Activated T-helper 1 cell treated with anti-CD3 and anti-CD28 coated beads, Interleukin-12 subunit alpha, Interleukin-12 subunit beta, Interleukin-2, Interleukin-4 antibody, amounts not matched to agents 30 ng/mL and 10 ng/mL and 1 ng/mL, durations not matched to agents 14 hours and 24 hours and 36 hours (primary cell): ENCODE results near the gene ENPEP. TPM values are rescaled to one million over a fixed set of nuclear protein-coding genes. Genes with fewer than 3 reads are reported as not detected.

Experiments used
- DNase-seq: peaks from one replicate; pipeline ENCODE4 v3.0.0; 2021; ENCODE audit warnings: low spot score
- H3K27ac Mint-ChIP-seq: one replicate; pipeline ENCODE4 v1.8.0; 2021; ENCODE audit warnings: mild to moderate bottlenecking, mixed read lengths
- H3K27me3 Mint-ChIP-seq: one replicate; pipeline ENCODE4 v1.8.0; 2022; ENCODE audit warnings: mild to moderate bottlenecking, moderate library complexity, mixed read lengths; ENCODE audit not compliant: insufficient read depth
- H3K36me3 Mint-ChIP-seq: one replicate; pipeline ENCODE4 v1.8.0; 2021; ENCODE audit warnings: low read depth, mixed read lengths
- H3K4me1 Mint-ChIP-seq: one replicate; pipeline ENCODE4 v1.8.0; 2021; ENCODE audit warnings: low read depth, mixed read lengths
- H3K4me3 Mint-ChIP-seq: one replicate; pipeline ENCODE4 v1.8.0; 2021; ENCODE audit warnings: mild to moderate bottlenecking, moderate library complexity, mixed read lengths
- H3K9me3 Mint-ChIP-seq: one replicate; pipeline ENCODE4 v1.8.0; 2021; ENCODE audit warnings: mixed read lengths
- intact Hi-C: fragments of 100-400 bp; cut with micrococcal nuclease; formaldehyde crosslinking; loops from one replicate; pipeline ENCODE4 v1.15.1; 2024
- total RNA-seq: library from RNA; stranded (reverse); gene quantifications from 2 replicates; pipeline ENCODE4 v1.2.3, GENCODE V29; 2022

The ENPEP gene
- total RNA-seq, 1 donor from 2014 or later: 0.03 TPM

DNA sequence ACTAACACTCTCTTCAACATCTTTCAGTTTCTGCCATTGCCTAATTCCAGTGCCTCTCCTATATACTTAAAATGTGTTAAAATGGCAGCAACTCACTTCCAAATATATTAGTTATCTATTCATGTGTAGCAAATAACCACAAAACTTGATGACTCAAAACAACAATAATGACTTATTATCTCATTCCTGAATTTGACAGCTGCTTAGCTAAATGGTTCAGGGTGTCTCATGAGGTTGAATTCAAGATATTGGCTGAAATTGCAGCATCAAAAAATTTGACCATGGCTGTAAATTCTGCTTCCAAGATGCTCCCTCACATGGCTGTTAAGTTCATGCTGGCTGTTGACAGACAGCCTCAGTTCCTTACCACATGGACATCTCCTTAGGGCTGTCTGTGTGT lies 121.6 kb downstream of the ENPEP start:
- H3K4me1 Mint-ChIP-seq: no peaks in the 10 kb centered on the region
- H3K4me3 Mint-ChIP-seq: no peak overlapping the region
- H3K36me3 Mint-ChIP-seq: no peaks in the 10 kb centered on the region
- peaks cover 2% of the 10 kb centered on the region for H3K9me3 Mint-ChIP-seq
- DNase-seq: no peak
- peaks cover 1% of the 10 kb centered on the region for H3K27me3 Mint-ChIP-seq
- intact Hi-C loops: no loop called here
- H3K27ac Mint-ChIP-seq: no peak overlapping the region

DNA sequence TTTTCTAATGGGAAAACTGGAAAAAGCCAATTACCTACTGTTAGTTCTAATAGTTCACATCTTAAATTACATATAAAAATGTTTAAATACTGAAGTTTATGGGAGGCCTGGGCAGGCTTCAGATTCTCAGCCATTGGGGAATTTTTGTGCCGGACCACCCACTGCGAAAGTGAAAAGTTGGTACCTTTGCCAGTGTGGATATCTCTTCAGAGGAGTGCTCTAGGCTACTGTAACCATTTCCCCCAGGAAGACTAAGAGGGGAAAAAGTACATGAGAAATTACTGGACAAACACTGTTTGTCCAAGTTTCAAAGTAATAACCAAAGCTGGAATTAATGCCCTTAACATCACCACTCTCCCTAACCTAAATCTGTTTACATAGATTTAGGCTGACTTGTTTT lies 126.1 kb downstream of the ENPEP start:
- H3K9me3 Mint-ChIP-seq: no peaks in the 10 kb centered on the region
- H3K27ac Mint-ChIP-seq: no peak overlapping the region
- no peak overlapping the region for H3K4me3 Mint-ChIP-seq
- no peaks in the 10 kb centered on the region for H3K4me1 Mint-ChIP-seq
- no peaks in the 10 kb centered on the region for H3K36me3 Mint-ChIP-seq
- H3K27me3 Mint-ChIP-seq: peaks cover 4% of the 10 kb centered on the region
- no peak for DNase-seq
- intact Hi-C loops: no loop called here

DNA sequence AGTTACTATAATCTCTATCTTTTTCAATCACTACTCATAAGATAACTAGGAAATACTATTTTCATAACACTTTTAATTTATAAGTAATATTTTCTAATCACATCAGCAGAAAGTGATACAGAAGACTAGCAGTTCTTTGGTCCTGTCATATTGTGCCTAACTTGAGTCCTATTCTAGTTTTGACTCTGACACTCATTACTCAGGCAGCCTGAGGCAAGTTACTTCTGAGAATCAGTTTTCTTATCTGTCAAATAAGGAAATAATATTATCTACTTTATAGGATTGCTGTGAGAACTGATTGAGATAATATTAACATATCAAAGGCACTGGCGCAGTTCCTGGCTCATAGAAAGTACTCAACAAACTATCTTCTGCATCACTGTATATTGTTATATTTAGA lies 129.1 kb downstream of the ENPEP start:
- intact Hi-C loops: loop anchor here (5.0 kb wide), 1 partner anchor 37 kb away; no protein-coding TSS in a partner anchor
- Mint-ChIP-seq H3K27me3 (peaks cover 14% of the 10 kb centered on the region), H3K9me3 (no peaks in the 10 kb centered on the region), H3K4me3 (no peak overlapping the region), H3K4me1 (no peaks in the 10 kb centered on the region), H3K36me3 (no peaks in the 10 kb centered on the region), H3K27ac (no peak overlapping the region)
- no peak for DNase-seq

DNA sequence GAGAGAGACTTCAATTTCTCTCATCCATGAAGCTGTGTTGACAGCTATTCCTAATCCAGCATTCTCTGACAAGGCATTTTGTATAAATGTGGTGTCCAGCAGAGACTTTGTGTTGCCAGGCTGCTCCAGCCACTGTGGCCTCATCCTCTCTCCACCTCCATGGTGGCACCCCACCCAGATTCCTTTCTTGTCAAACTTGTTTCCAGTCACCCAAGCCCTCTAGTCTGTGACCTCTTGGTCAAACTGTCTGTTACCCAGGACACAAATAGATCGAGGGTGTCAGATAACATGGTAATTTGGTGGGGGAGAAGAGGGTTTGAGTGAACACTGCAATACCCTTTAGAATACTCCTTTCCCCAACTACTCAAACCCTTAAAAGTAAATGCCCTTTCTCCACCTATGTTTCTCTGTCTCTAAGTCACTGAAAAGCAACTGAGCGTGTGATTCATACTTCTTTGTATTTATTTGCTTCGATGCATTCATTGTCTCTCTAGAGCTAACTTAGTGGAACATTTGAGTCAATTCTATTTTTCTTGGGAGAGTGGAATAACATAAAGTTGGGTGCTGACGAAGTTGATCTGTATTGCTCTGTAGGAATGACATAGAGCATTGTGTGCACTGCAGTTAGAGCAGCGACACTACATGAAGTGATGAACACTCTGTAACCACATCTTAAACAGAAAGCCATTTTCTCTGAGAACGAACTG lies 133.2 kb downstream of the ENPEP start:
- Mint-ChIP-seq H3K27ac (no peak overlapping the region), H3K4me3 (no peak overlapping the region), H3K27me3 (peaks cover 41% of the 10 kb centered on the region), H3K9me3 (no peaks in the 10 kb centered on the region), H3K4me1 (no peaks in the 10 kb centered on the region), H3K36me3 (no peaks in the 10 kb centered on the region)
- no peak for DNase-seq
- intact Hi-C loops: loop anchor here (5.0 kb wide), 1 partner anchor 33 kb away; no protein-coding TSS in a partner anchor

DNA sequence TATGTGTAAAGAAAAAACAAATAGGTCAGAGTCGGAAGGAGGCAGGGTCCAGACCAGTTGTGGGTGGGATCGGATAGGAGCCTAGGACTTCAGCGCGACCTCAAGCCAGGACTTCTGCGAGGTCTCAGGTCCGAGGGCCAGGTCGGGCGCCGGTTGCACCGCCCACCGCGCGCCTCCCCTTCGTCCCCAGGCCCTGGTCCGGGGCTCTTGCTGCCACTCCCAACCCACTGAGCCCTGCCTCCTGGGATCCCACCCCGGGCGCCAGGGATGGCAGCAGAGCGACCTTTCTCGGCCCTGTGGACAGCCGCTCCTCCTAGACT lies 134.6 kb downstream of the ENPEP start:
- intact Hi-C loops: no loop called here
- H3K27ac Mint-ChIP-seq: no peak overlapping the region
- H3K4me3 Mint-ChIP-seq: no peak overlapping the region
- H3K36me3 Mint-ChIP-seq: no peaks in the 10 kb centered on the region
- no peak for DNase-seq
- H3K27me3 Mint-ChIP-seq: peaks cover 53% of the 10 kb centered on the region
- H3K4me1 Mint-ChIP-seq: no peaks in the 10 kb centered on the region
- no peaks in the 10 kb centered on the region for H3K9me3 Mint-ChIP-seq

DNA sequence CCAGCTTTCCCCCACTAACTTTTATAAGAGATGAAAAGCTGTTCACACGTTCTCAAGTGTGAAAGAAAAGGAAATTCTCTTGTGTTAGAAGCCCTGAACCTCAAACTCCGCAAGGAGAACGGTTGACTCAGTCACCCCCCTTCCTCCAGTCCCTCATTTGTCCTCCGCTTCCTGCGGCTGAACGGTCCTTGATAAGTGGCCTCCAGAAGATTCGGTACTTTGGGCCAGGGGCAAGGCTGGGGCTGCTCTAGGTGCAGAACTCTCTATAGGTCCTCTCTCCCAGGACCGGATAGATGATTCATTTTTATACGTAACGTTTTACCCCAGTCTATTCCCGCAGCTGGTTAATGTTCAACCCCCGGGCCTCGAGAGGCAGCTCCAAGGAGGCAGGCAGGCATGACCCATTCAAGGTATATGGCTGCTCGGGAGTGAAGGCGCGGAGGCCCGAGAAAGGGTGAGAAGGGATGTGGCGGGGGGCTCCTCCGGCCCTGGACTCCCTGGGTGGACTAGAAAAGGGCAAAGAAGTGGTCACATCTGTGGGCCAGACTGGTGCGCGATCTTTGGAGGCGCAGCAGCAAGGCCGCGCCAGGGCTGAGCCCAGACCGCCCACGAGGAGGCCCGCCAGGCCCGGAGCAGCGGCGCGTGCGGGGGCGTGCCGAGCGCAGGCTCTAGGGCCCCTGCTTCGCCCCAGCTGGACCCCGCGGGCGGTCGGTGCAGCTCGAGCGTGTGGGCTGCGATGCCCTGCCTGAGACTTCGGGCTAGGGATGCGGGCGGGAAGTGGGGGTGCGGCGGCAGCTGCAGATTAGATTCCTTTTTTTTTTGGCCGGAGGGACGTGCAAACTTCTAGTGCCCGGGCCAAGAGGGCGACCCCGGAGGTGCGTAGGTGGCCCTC lies 135.2 kb downstream of the ENPEP start:
- H3K27ac Mint-ChIP-seq: no peak overlapping the region
- peaks cover 59% of the 10 kb centered on the region for H3K27me3 Mint-ChIP-seq
- no peak for DNase-seq
- no peaks in the 10 kb centered on the region for H3K9me3 Mint-ChIP-seq
- H3K4me1 Mint-ChIP-seq: no peaks in the 10 kb centered on the region
- H3K4me3 Mint-ChIP-seq: no peak overlapping the region
- no peaks in the 10 kb centered on the region for H3K36me3 Mint-ChIP-seq
- intact Hi-C loops: no loop called here

DNA sequence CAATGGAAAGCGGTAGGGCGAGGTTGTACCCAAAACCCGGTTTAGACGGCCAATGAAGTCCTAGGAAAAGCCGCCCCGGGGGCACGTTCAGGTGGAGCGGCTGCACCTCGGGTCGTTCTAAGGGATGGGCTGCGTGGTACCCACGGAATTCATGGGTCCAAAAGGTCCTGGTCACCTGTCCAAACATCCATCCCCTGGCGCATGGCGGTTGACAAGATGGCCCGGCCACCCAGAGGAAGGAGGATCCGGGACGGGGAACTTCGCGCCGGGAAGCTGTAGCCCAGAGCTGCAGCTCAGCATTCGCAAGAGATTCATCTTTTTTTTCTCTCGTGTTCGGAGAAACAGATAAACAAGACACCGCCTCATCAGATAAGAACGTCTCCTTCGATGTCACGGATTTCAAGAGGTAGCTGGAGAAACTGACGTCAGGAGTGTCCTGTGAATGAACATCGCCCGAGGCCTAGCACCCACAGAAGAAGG lies 136.1 kb downstream of the ENPEP start:
- Mint-ChIP-seq H3K27me3 (peaks cover 67% of the 10 kb centered on the region), H3K27ac (no peak overlapping the region), H3K9me3 (no peaks in the 10 kb centered on the region), H3K4me3 (no peak overlapping the region), H3K4me1 (no peaks in the 10 kb centered on the region), H3K36me3 (no peaks in the 10 kb centered on the region)
- intact Hi-C loops: no loop called here
- DNase-seq: no peak

- no peak for DNase-seq
- Mint-ChIP-seq H3K9me3 (no peaks in the 10 kb centered on the region), H3K27ac (no peak overlapping the region), H3K27me3 (peaks cover 74% of the 10 kb centered on the region), H3K36me3 (no peaks in the 10 kb centered on the region), H3K4me3 (no peak overlapping the region), H3K4me1 (no peaks in the 10 kb centered on the region)
- intact Hi-C loops: no loop called here
Measured at GRCh38 chr4:110612631-110613269, 136.8 kb downstream of the ENPEP start.

DNA sequence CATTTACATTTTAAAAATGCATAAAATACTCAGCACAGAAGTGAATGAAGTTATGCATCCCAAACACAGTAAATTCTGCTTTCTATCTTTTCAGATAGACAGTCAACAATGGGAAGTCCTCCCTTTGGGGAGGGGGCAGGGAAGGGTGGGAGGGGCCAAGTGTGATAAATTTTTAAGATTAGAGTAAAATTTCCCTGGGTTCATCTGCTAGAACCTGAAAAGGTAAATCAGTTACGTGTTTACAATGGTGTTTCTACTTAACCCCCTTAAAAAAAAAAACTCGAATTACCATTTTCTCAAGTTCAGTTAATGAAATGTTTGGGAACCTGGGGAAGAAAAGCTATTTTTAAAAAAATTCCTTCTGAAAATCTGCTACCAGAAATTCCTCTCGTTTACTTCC lies 137.8 kb downstream of the ENPEP start:
- no peak overlapping the region for H3K4me3 Mint-ChIP-seq
- H3K9me3 Mint-ChIP-seq: peaks cover 5% of the 10 kb centered on the region
- intact Hi-C loops: no loop called here
- no peak for DNase-seq
- peaks cover 2% of the 10 kb centered on the region for H3K36me3 Mint-ChIP-seq
- no peak overlapping the region for H3K27ac Mint-ChIP-seq
- peaks cover 81% of the 10 kb centered on the region for H3K27me3 Mint-ChIP-seq
- H3K4me1 Mint-ChIP-seq: no peaks in the 10 kb centered on the region

GRCh38 chr4:110614173-110614963 lies 138.4 kb downstream of the ENPEP start:
- H3K27ac Mint-ChIP-seq: no peak overlapping the region
- intact Hi-C loops: no loop called here
- peaks cover 5% of the 10 kb centered on the region for H3K9me3 Mint-ChIP-seq
- no peak overlapping the region for H3K4me3 Mint-ChIP-seq
- no peak for DNase-seq
- peaks cover 85% of the 10 kb centered on the region for H3K27me3 Mint-ChIP-seq
- H3K4me1 Mint-ChIP-seq: no peaks in the 10 kb centered on the region
- peaks cover 2% of the 10 kb centered on the region for H3K36me3 Mint-ChIP-seq
